ENCODE measurements around the gene KBTBD4. TPM values are rescaled to one million over a fixed set of nuclear protein-coding genes. Genes with fewer than 3 reads are reported as not detected.

KBTBD4 gene
- polyA plus RNA-seq (2011; rRNA removed) (21.9 and 25.5 TPM in 2 replicates), polyA minus RNA-seq (2011; rRNA and poly(A)+ RNA removed) (18.2 and 26.6 TPM in 2 replicates)

GRCh38 chr11:47578524-47579494, at the start of gene KBTBD4, which contains the start of gene NDUFS3:
KBTBD4 (minus strand) TSS chr11:47578970; CDS start chr11:47578951, 19 bp downstream.
NDUFS3 (plus strand) TSS chr11:47579074; CDS start chr11:47579092, 18 bp downstream.
- ChIA-PET POLR2A (no interaction called here), CTCF (interaction anchor here (0.7 to 1.7 kb wide), 4 partner anchors 27 to 208 kb away, joined by 3 read pairs; no protein-coding TSS in a partner anchor)
- no peak for TF ChIP-seq CTCF (IDR thresholded peaks at IDR 0.05; ENCODE audit: insufficient read depth, low read depth, low read length)
- Histone ChIP-seq H3K27me3 (ENCODE audit: control insufficient read depth, insufficient read depth, low read length) (no peaks in the 10 kb centered on the region), H3K36me3 (ENCODE audit: control insufficient read depth, insufficient read depth, low read length) (peaks cover 18% of the 10 kb centered on the region), H3K4me3 (ENCODE audit: low read depth, low read length) (peak within 1 kb of the TSS; percentile 85)
- DNase-seq (ENCODE audit: low read depth): no peak

GRCh38 chr11:47628026-47628425, 49.3 kb upstream of the KBTBD4 start:
- POLR2A ChIA-PET: no interaction called here
- Histone ChIP-seq H3K4me3 (ENCODE audit: low read depth, low read length) (no peak overlapping the region), H3K27me3 (ENCODE audit: control insufficient read depth, insufficient read depth, low read length) (no peaks in the 10 kb centered on the region), H3K36me3 (ENCODE audit: control insufficient read depth, insufficient read depth, low read length) (peaks cover 15% of the 10 kb centered on the region)
- CTCF ChIA-PET: interaction anchor here (1.2 to 5.8 kb wide), 2 partner anchors 8 to 10 kb away, joined by 4 to 26 read pairs; no protein-coding TSS in a partner anchor
- no peak for TF ChIP-seq CTCF (IDR thresholded peaks at IDR 0.05; ENCODE audit: insufficient read depth, low read depth, low read length)
- DNase-seq (ENCODE audit: low read depth): no peak

GRCh38 chr11:47626234-47626633, 47.5 kb upstream of the KBTBD4 start:
- DNase-seq (ENCODE audit: low read depth): no peak
- CTCF ChIA-PET: interaction anchor here (5.8 kb wide), 1 partner anchor 9 kb away, joined by 26 read pairs; no protein-coding TSS in a partner anchor
- no peak for TF ChIP-seq CTCF (IDR thresholded peaks at IDR 0.05; ENCODE audit: insufficient read depth, low read depth, low read length)
- POLR2A ChIA-PET: no interaction called here
- H3K27me3 ChIP-seq (ENCODE audit: control insufficient read depth, insufficient read depth, low read length): no peaks in the 10 kb centered on the region
- H3K4me3 ChIP-seq (ENCODE audit: low read depth, low read length): no peak overlapping the region
- H3K36me3 ChIP-seq (ENCODE audit: control insufficient read depth, insufficient read depth, low read length): peaks cover 19% of the 10 kb centered on the region

- H3K27me3 ChIP-seq (ENCODE audit: control insufficient read depth, insufficient read depth, low read length): no peaks in the 10 kb centered on the region
- ChIA-PET POLR2A (no interaction called here), CTCF (interaction anchor here (1.2 to 1.8 kb wide), 2 partner anchors 8 to 247 kb away, joined by 4 to 7 read pairs; no protein-coding TSS in a partner anchor)
- DNase-seq (ENCODE audit: low read depth): no peak
- H3K36me3 ChIP-seq (ENCODE audit: control insufficient read depth, insufficient read depth, low read length): peaks cover 17% of the 10 kb centered on the region
- no peak overlapping the region for H3K4me3 ChIP-seq (ENCODE audit: low read depth, low read length)
- no peak for TF ChIP-seq CTCF (IDR thresholded peaks at IDR 0.05; ENCODE audit: insufficient read depth, low read depth, low read length)
Measured at GRCh38 chr11:47620836-47621378, 42.1 kb upstream of the KBTBD4 start.

- ChIA-PET CTCF (interaction anchor here (0.6 to 3.1 kb wide), 20 partner anchors 10 to 402 kb away, joined by 3 to 26 read pairs (median 3); no protein-coding TSS in a partner anchor), POLR2A (interaction anchor here (0.5 kb wide), 1 partner anchor 16 kb away, joined by 3 read pairs; no protein-coding TSS in a partner anchor)
Measured at GRCh38 chr11:47617417-47617809, 38.6 kb upstream of the KBTBD4 start.

More at GRCh38 chr11:47617417-47617809, 38.6 kb upstream of the KBTBD4 start:
- Histone ChIP-seq H3K27me3 (ENCODE audit: control insufficient read depth, insufficient read depth, low read length) (no peaks in the 10 kb centered on the region), H3K4me3 (ENCODE audit: low read depth, low read length) (no peak overlapping the region), H3K36me3 (ENCODE audit: control insufficient read depth, insufficient read depth, low read length) (peaks cover 8% of the 10 kb centered on the region)
- no peak for DNase-seq (ENCODE audit: low read depth)
- TF ChIP-seq CTCF (IDR thresholded peaks at IDR 0.05; ENCODE audit: insufficient read depth, low read depth, low read length): no peak
